IgD-negative memory B cell (primary cell): ENCODE measurements around the gene THAP3. TPM values are rescaled to one million over a fixed set of nuclear protein-coding genes. Genes with fewer than 3 reads are reported as not detected.
A peak's percentile ranks its signal among the peaks of the same experiment; 100 is the strongest.

Source experiments
- H3K27ac Mint-ChIP-seq, 3 donors: one replicate each; pipeline ENCODE4 v1.8.0; 2020 to 2022; ENCODE audit warnings: mild to moderate bottlenecking in 3 of 3, mixed read lengths in 3 of 3, moderate library complexity in 1 of 3
- H3K27me3 Mint-ChIP-seq: one replicate; pipeline ENCODE4 v1.8.0; 2021; ENCODE audit warnings: mixed read lengths
- H3K36me3 Mint-ChIP-seq: one replicate; pipeline ENCODE4 v1.8.0; 2020; ENCODE audit warnings: mild to moderate bottlenecking, mixed read lengths
- H3K4me1 Mint-ChIP-seq, 3 donors: one replicate each; pipeline ENCODE4 v1.8.0; 2020 to 2022; ENCODE audit warnings: mixed read lengths in 3 of 3, mild to moderate bottlenecking in 1 of 3
- H3K4me3 Mint-ChIP-seq, 4 donors: one replicate each; pipeline ENCODE4 v1.8.0; 2020 to 2022; ENCODE audit warnings: mild to moderate bottlenecking in 4 of 4, mixed read lengths in 4 of 4, moderate library complexity in 3 of 4
- H3K9me3 Mint-ChIP-seq, 3 donors: one replicate each; pipeline ENCODE4 v1.8.0; 2020 to 2021; ENCODE audit warnings: mixed read lengths in 3 of 3, mild to moderate bottlenecking in 1 of 3
- polyA plus RNA-seq: library from polyadenylated mRNA; unstranded; fragments of 300-500 nt; fragmentation: Illumina TruSeq; gene quantifications from one replicate; pipeline ENCODE4 v1.2.3, GENCODE V29; 2021

The THAP3 gene
- polyA plus RNA-seq, 1 donor from 2014 or later = 28.4 TPM

DNA sequence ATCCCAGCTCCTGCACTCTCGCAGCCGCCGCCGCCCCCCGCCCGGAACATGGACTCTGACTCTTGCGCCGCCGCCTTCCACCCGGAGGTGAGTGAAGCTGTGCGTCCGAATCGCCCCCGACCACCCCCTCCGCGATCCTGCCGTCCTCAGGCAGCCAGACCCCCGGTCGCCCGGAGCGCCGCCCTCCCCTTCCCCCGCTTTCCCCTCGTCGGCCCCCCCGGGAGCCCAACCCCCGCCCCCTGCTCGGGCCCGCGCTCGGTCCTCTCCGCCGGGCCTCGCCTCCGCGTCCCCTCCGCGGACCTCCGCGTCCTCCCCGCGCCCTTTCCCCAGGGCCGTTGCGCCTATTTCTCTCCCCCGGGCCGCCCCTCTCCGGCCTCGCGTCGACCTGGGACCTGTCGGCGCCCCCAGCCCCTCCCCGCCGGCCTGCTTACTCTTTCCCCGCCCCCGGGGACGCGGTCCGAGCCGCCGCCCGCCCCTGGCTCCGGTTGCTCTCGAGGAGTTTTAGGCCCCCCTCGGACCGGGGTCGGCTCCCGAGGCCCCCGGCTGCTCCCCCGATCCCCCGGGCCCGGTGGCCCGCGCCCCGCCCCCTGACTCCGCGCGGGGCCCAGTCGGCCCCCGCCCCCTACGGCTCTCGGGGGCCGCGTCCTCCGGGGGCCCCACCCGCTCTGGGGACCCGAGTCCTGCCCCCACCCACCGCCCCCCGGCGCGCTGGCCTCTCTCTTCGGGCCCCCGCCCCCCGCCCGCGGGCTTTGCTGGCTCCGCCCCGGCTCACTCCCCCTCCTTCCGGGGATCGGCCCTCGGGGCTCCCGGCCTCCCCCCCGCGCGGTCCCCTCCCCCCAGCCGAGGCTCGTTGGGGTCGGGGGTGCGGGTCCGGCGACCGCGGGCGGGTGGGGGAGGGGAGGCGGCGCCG lies 10.4 kb upstream of the THAP3 start:
- Mint-ChIP-seq H3K36me3 (no peaks in the 10 kb centered on the region), H3K27me3 (no peaks in the 10 kb centered on the region), H3K27ac (peak overlapping the region in 1 of 3 donors; percentile 23)

DNA sequence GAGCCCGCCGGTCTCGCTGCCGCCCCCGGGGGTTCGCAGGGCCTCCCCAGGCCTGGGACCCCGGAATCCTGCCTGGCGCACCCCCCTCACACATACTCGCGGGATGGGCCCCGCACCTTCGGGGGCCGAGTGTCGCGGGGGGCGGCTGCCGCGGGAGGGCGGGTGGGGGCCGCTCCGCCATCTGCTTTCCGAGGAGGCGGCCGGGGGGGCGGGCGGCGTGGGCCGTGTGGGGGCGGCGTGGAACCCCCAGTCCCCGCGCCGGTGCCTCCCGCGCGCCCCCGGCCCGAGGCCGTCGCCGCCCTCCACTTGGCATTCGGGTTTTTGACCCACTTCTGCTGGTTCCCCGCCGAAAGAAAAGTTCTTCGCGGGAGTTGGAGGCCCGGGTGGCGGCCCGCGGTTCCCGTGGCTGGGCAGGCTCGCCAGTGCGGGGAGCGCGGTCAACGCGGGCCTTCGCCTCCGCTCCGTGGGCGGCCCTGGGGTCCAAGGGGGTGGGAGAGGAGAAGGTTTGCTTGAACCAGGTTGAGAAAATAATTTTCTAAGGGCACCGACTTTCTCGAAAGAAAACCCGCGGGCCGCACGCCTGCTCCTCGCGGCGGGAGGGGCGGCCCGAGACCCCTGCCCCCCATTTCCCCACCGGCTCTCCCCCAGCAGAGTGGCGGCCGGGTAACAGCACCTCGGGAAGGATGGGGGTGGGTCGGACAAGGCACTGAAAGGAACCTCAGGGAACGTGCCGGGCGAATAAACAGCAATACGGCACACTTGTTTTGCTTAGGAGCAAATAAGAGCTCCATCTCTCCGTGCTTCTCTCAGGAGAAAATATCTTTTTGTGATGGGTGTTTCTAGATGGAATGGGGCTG lies 9.5 kb upstream of the THAP3 start:
- Mint-ChIP-seq H3K36me3 (no peaks in the 10 kb centered on the region), H3K4me1 (peaks cover 12 to 15% (median 15%) of the 10 kb centered on the region in 3 donors), H3K4me3 (peak overlapping the region; percentile 74 to 91 (median 80)), H3K27ac (peak overlapping the region in 2 of 3 donors; percentile 40 to 77), H3K9me3 (no peaks in the 10 kb centered on the region), H3K27me3 (no peaks in the 10 kb centered on the region)

More for the DNA sequence above, 10.4 kb upstream of the THAP3 start:
- Mint-ChIP-seq H3K9me3 (no peaks in the 10 kb centered on the region), H3K4me3 (peak overlapping the region in 3 of 4 donors; percentile 39 to 96 (median 91)), H3K4me1 (peaks cover 12 to 15% (median 15%) of the 10 kb centered on the region in 3 donors)

DNA sequence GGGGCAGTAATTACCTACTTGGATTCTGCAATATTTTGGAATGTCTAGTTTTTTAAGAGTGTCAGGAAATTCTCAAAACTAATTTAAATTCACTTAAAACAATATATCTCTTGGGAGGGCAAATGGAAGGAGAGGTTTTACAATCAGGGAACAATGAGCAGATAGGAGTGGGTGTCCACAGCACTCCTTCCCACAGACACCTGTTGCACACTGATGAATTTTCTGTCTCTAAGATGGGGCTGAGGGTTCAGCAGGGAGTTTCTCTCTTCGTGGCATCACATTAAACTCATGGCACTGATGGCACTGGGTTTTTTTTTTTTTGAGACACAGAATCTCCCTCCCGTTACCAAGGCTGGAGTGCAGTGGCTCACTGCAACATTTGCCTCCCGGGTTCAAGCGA lies 5.6 kb upstream of the THAP3 start:
- Mint-ChIP-seq H3K27me3 (no peaks in the 10 kb centered on the region), H3K4me3 (peak overlapping the region in 1 of 4 donors; percentile 74), H3K9me3 (no peaks in the 10 kb centered on the region), H3K27ac (no peak overlapping the region), H3K4me1 (peaks cover 3 to 9% (median 4%) of the 10 kb centered on the region in 3 donors), H3K36me3 (peaks cover 2% of the 10 kb centered on the region)

DNA sequence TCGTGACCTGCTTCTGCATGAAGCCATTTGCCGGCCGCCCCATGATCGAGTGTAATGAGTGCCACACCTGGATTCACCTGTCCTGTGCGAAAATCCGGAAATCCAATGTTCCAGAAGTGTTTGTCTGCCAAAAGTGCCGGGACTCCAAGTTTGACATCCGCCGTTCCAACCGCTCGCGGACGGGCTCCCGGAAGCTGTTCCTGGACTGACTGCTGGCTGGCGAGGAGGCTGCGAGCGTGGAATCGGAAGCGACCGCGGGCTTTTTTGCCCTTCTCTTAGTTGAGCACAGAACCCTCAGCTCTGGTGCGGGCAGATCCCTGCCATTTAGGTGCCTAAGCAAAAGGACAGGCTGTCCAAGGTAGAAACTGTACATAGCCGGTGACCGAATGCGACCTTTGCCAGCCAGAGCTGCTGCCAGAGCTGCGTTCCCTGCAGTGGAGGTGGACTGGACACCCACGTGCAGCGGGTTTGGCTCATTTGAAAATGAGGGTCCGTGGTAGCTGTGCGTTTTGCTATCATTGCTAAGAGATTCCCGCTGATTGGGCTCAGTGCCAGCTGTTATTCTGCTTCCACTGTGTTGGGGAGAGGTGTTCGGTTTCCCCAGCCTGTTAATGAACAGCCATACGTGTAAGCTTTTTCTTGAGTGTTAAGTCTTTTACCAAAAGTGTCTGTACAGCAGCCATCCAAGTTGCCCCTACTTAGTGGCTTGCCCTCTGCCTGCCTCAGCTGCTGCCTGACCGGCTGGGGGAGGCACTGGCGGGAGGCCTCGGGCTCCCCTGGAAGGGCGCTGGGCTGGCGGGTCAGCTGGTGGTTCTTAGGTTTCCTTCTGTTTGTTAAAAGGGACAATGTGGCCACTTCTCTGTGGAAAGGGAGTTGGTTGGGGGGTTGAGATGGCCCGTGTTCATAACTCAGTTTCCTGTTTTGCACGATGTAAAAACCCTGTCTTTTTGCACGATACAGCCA lies 3.0 kb upstream of the THAP3 start:
- Mint-ChIP-seq H3K4me1 (peaks cover 5 to 13% (median 8%) of the 10 kb centered on the region in 3 donors), H3K36me3 (peaks cover 2% of the 10 kb centered on the region), H3K9me3 (no peaks in the 10 kb centered on the region), H3K4me3 (peak overlapping the region in 1 of 4 donors; percentile 93), H3K27me3 (no peaks in the 10 kb centered on the region), H3K27ac (peak overlapping the region in 1 of 3 donors; percentile 67)

DNA sequence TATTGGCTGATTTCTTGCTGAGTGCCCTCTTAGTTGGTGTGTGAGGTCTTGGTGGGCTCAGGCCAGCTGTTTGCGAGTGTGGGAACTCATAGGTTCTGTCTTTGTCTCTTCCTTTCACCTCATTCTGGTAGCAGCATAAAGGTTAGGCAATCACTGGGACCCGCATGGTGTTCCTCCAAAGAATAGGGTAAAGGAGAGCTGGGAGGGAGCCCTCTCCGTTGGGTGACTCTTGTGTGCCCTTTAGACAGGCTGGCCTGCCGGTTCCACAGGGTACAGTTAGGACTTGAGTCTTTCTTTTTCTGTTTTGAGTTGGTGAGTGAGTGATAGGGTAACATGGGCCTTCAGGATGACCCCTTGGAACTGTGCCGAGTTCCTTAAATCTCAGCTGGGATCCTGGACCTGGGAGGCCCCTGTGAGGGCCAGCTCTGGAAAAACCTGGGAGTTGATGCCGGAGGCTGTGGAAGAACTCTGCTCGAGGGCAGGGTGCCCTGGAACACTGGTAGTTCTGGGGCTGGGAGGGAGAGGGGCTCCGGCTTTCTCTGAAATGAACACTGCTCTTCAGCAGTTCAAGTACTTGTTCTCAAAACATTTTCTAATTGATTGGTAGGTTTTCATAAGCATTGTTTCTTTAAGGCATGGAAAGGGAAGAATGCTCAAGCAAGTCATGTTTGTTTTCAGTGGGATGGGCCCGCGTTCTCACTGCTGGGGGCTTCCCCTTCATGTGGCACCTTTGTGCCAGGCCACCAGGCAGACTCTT lies 2.1 kb upstream of the THAP3 start:
- H3K4me3 Mint-ChIP-seq = peak overlapping the region in 1 of 4 donors; percentile 93
- H3K27me3 Mint-ChIP-seq = no peaks in the 10 kb centered on the region
- H3K36me3 Mint-ChIP-seq = peaks cover 3% of the 10 kb centered on the region

DNA sequence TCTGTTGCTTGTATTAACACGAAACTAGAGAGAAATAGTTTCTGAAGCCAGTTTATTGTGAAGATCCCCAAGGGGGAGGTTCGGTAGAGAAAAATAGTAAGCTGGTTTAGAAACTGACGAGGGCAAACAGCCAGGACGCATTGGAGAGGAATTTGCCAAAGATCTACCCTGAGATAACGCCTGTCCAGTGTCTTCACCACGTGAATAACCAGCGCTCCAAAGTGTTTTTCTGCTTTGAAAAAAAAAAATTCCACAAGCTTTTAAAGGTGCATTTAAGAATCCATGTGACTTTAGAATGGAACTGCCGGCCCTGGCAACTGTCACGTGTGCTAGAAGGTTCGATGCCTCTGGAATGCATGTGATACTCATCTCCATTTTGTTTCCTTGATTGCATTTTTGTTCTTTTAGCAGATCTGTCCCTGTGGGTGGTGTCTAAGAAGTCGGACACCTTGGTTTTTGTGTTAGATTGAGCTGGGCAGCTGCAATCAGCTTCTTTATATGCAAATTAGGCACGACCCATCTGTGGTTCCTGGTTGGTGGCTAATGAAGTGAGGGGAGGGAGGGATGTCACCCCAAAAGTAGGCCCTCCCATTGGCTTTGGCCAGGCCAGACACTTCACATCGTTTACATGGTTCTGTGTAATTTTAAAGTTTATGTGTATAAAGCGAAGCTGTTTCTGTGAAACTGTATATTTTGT lies 1.3 kb upstream of the THAP3 start:
- Mint-ChIP-seq H3K36me3 (peaks cover 3% of the 10 kb centered on the region), H3K27me3 (no peaks in the 10 kb centered on the region), H3K4me1 (peaks cover 6 to 25% (median 11%) of the 10 kb centered on the region in 3 donors), H3K4me3 (peak overlapping the region in 3 of 4 donors; percentile 44 to 93 (median 68)), H3K27ac (peak overlapping the region in 1 of 3 donors; percentile 86), H3K9me3 (no peaks in the 10 kb centered on the region)

More for the DNA sequence above, 2.1 kb upstream of the THAP3 start:
- Mint-ChIP-seq H3K4me1 (peaks cover 6 to 21% (median 13%) of the 10 kb centered on the region in 3 donors), H3K9me3 (no peaks in the 10 kb centered on the region), H3K27ac (peak overlapping the region in 1 of 3 donors; percentile 67)

DNA sequence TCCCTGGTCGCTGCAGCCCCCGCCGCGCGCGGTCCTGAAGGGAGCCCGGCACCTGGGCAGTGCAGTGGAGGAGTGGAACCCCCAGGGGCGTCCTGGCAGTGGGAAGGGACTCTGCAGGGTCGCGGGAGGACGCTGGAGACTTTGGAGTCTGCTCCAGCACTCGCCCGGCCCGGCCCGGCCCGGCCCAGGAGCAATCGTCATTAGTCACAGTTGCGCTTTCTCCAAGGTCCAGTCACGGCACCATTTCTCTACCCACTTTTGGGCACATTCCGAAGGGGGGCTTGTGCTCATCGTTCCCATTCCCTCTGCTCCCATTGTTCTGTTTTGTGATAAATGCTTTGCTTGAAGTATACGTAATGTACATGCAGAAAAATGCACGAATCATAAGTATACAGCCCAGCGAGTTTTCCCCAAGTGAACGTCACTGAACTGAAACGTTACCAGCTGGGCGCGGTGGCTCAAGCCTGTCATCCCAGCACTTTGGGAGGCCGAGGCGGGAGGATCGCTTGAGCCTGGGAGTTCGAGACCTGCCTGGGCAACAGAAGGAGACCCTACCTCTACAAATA lies 999 bp downstream of the THAP3 start:
- H3K4me3 Mint-ChIP-seq = peak overlapping the region; percentile 85 to 93 (median 93)
- H3K27ac Mint-ChIP-seq = peak overlapping the region; percentile 35 to 76 (median 57)

DNA sequence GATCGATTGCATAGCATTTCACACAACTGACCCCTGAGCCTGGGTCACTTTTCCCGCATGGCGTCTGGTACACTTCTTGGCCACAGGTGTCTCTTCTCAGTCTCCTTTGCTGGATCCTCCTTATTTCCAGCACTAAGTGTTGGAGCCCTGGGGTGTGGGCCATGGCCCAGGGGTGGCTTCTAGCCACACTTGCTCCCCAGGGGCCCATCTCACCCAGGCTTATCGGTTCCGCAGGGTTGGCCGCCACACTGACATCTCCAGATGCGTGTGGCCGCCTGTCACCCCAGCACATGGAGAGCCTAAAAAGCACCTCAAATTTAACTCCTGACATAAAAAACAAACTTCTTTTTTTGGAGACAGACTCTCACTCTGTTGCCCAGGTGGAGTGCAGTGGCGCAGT lies 2.4 kb downstream of the THAP3 start:
- Mint-ChIP-seq H3K27me3 (no peaks in the 10 kb centered on the region), H3K9me3 (no peaks in the 10 kb centered on the region), H3K27ac (peak overlapping the region in 1 of 3 donors; percentile 34), H3K4me1 (peaks cover 6 to 25% (median 11%) of the 10 kb centered on the region in 3 donors), H3K36me3 (peaks cover 2% of the 10 kb centered on the region), H3K4me3 (peak overlapping the region; percentile 25 to 93 (median 93))

More for the DNA sequence above, 999 bp downstream of the THAP3 start:
- Mint-ChIP-seq H3K27me3 (no peaks in the 10 kb centered on the region), H3K4me1 (peaks cover 6 to 25% (median 11%) of the 10 kb centered on the region in 3 donors), H3K9me3 (no peaks in the 10 kb centered on the region), H3K36me3 (peaks cover 2% of the 10 kb centered on the region)

DNA sequence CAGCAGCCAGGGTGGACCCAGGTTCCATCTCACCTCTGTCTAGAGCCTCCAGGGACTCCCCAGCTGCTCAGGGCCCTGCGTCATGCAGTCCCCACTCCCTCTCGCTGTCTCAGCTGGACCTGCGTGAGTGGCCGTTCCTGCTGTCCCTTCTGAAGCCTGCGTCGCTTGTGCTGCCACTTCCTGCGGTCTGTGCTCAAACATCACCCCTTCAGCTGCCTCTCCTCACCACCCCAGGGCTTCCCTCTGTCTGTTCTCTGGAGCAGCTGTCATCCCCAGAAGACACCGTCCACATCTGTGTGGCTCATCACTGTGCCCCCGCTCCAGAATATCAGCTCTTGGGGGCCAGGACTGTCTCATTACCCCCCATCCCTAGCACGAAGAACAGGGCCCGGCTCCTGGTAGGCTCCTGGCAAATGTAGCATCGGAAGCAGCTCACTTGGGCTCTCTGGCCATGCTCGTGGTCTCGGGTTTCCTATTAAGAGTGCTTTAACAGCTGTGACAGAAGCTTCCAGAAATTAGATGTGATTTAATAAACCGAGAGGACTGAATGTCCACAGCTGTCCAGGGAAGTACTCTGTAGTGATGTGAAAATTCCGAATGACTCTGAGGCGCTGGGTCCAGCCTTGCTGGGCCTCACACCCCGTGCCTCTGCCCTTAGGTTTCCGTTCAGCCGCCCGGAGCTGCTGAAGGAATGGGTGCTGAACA lies 3.3 kb downstream of the THAP3 start:
- peaks cover 6 to 25% (median 11%) of the 10 kb centered on the region in 3 donors for H3K4me1 Mint-ChIP-seq
- H3K27me3 Mint-ChIP-seq = no peaks in the 10 kb centered on the region
- H3K4me3 Mint-ChIP-seq = peak overlapping the region in 3 of 4 donors; percentile 57 to 93 (median 60)
- H3K9me3 Mint-ChIP-seq = no peaks in the 10 kb centered on the region
- no peak overlapping the region for H3K27ac Mint-ChIP-seq
- H3K36me3 Mint-ChIP-seq = peaks cover 2% of the 10 kb centered on the region

DNA sequence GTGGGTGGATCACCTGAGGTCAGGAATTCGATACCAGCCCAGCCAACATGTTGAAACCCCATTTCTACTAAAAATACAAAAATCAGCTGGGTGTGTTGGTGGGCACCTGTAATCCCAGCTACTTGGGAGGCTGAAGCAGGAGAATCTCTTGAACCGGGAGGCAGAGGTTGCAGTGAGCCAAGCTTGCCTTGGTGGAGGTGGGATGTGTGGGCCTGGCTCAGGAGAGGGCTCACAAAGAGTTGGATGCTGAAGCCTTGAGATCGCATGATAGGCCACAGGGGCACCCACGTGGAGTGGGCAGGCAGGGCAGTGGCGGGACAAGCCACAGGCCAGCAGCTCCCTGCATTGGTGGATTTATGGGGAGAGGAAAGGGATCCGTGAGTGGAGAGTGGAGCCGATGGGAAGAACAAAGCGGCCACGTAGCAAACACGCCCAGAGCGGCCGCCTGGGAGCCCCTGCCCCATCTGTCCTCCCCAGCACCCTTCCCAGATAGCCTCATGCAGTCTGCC lies 4.4 kb downstream of the THAP3 start:
- Mint-ChIP-seq H3K27ac (no peak overlapping the region), H3K4me3 (peak overlapping the region in 1 of 4 donors; percentile 32), H3K27me3 (no peaks in the 10 kb centered on the region), H3K4me1 (peaks cover 6 to 22% (median 11%) of the 10 kb centered on the region in 3 donors), H3K36me3 (peaks cover 4% of the 10 kb centered on the region), H3K9me3 (no peaks in the 10 kb centered on the region)

DNA sequence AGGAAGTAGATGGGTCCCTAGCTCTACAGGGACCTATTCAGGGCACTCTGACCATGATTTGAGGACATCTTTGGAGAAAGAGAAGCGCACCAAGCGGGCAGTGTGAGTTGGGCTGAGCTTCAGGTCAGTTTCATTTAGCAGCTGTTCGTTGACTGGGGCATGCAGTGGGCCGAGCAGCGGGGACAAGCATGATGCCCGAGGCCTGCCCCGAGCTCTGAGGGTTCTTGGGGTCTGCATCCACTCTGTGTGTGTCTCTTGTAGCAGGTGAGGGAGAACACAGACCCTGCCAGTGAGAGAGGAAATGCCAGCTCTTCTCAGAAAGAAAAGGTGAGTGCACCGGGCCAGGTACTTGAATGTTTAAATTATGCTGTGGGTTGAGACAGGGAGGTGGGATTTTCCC lies 5.4 kb downstream of the THAP3 start:
- no peaks in the 10 kb centered on the region for H3K9me3 Mint-ChIP-seq
- H3K4me1 Mint-ChIP-seq = peaks cover 6 to 19% (median 11%) of the 10 kb centered on the region in 3 donors
- no peaks in the 10 kb centered on the region for H3K27me3 Mint-ChIP-seq
- H3K27ac Mint-ChIP-seq = no peak overlapping the region
- H3K4me3 Mint-ChIP-seq = peak overlapping the region in 1 of 4 donors; percentile 32
- H3K36me3 Mint-ChIP-seq = peaks cover 4% of the 10 kb centered on the region

DNA sequence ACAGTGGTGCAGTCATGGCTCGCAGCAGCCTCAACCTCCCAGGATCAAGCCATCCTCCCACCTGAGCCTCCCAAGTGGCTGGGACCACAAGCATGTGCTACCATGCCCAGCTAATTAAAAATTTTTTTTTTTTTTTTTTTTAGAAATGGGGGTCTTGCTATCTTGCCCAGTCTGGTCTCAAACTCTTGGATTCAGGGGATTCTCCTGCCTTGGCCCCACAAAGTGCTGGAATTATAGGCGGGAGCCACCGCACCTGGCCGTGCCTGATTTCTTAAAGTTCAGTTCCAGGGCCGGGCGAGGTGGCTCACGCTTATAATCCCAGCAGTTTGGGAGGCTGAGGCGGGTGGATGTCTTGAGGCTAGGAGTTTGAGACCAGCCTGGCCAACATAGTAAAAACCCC lies 6.4 kb downstream of the THAP3 start:
- H3K36me3 Mint-ChIP-seq = peaks cover 4% of the 10 kb centered on the region

More for the DNA sequence above, 6.4 kb downstream of the THAP3 start:
- Mint-ChIP-seq H3K4me1 (peaks cover 6 to 16% (median 10%) of the 10 kb centered on the region in 3 donors), H3K27me3 (no peaks in the 10 kb centered on the region), H3K4me3 (no peak overlapping the region), H3K9me3 (no peaks in the 10 kb centered on the region), H3K27ac (peak overlapping the region in 1 of 3 donors; percentile 23)
